A549 (cell line): ENCODE measurements around the gene MED16. TPM values are rescaled to one million over a fixed set of nuclear protein-coding genes. Genes with fewer than 3 reads are reported as not detected.
A peak's percentile ranks its signal among the peaks of the same experiment; 100 is the strongest.

ENCODE experiments used
- ATAC-seq, 2 experiments: fragments of 200-7000 bp in 1 of 2; fragments of >200 bp in 1 of 2; cut with Nextera tagmentation in 1 of 2; cut with Tn5 transposase in 1 of 2; 3 replicates each; pipeline versions ENCODE4 v1.8.0 to v1.9.1; 2018 to 2020; ENCODE audit warnings: mild to moderate bottlenecking in 1 of 2, moderate library complexity in 1 of 2
- CTCF ChIA-PET: fragments of 300-600 bp; sonication (Branson Sonifier 250); formaldehyde crosslinking; extraction: SDS; loops from one replicate; lab custom pipeline; 2021; ENCODE audit warnings: antibody characterized with exemption, inconsistent platforms; lab: Yijun Ruan, JAX
- POLR2A ChIA-PET: fragments of 350-600 bp; formaldehyde crosslinking; extraction: SDS; loops from one replicate; lab custom pipeline; 2021; ENCODE audit warnings: antibody characterized with exemption, inconsistent platforms; lab: Yijun Ruan, JAX
- DNase-seq, 2 experiments: peaks; one replicate each; pipeline versions ENCODE4 v3.0.0 to v3.0.0-alpha.2; 2011 to 2016; ENCODE audit warnings: low read depth in 1 of 2, low spot score in 1 of 2
- FAIRE-seq: peaks from 2 replicates; lab custom pipeline; 2011; peaks lifted over from hg19 to GRCh38; lab: Jason Lieb, UNC
- H3K27ac ChIP-seq, 2 experiments: fragments of >200 bp; sonication (Bioruptor Twin); formaldehyde crosslinking; 3 replicates each; pipeline ENCODE4 v1.5.1; 2016 to 2017
- H3K4me1 ChIP-seq: fragments of >200 bp; sonication (Bioruptor Twin); formaldehyde crosslinking; 3 replicates; pipeline ENCODE4 v1.6.1; 2016
- H3K4me2 ChIP-seq: fragments of >200 bp; sonication (Bioruptor Twin); formaldehyde crosslinking; 3 replicates; pipeline ENCODE4 v1.6.1; 2016
- H3K4me3 ChIP-seq: fragments of >200 bp; sonication (Bioruptor Twin); formaldehyde crosslinking; 3 replicates; pipeline ENCODE4 v1.5.1; 2016
- H3K9me3 ChIP-seq: fragments of >200 bp; sonication (Bioruptor Twin); formaldehyde crosslinking; 3 replicates; pipeline ENCODE4 v1.6.1; 2016
- ATOH8 ChIP-seq: fragments of 250-450 bp; sonication (Bioruptor Pico); IDR thresholded peaks from 2 replicates; pipeline ENCODE4 v1.5.0; 2020; ENCODE audit warnings: low read depth, mild to moderate bottlenecking, moderate library complexity
- CTCF ChIP-seq: fragments of >200 bp; sonication (Bioruptor Twin); formaldehyde crosslinking; IDR thresholded peaks from 3 replicates; pipeline ENCODE4 v1.5.1; 2016
- EHF ChIP-seq: fragments of 250-450 bp; sonication (Bioruptor Pico); IDR thresholded peaks from 2 replicates; pipeline ENCODE4 v1.5.0; 2020; ENCODE audit warnings: mild to moderate bottlenecking
- EHMT2 ChIP-seq: fragments of 200-600 bp; sonication (generic); IDR thresholded peaks from 2 replicates; pipeline ENCODE4 v1.6.1; 2016; ENCODE audit warnings: antibody characterized with exemption, low read depth, mild to moderate bottlenecking, moderate library complexity
- ELK1 ChIP-seq: fragments of 150-350 bp; IDR thresholded peaks from 2 replicates; pipeline ENCODE4 v1.6.1; 2014; ENCODE audit warnings: low read depth, mild to moderate bottlenecking, low read length
- ESRRA ChIP-seq: fragments of 150-350 bp; IDR thresholded peaks from 2 replicates; pipeline ENCODE4 v1.6.1; 2014; ENCODE audit warnings: mild to moderate bottlenecking, low read length, borderline replicate concordance
- FOXS1 ChIP-seq: fragments of 250-450 bp; sonication (Bioruptor Pico); IDR thresholded peaks from 2 replicates; pipeline ENCODE4 v1.5.0; 2020; ENCODE audit warnings: mild to moderate bottlenecking, moderate library complexity
- HDAC2 ChIP-seq: fragments of 200-600 bp; sonication (generic); IDR thresholded peaks from 2 replicates; pipeline ENCODE4 v1.6.1; 2016
- HOXA7 ChIP-seq: fragments of 250-450 bp; sonication (Bioruptor Pico); IDR thresholded peaks from 2 replicates; pipeline ENCODE4 v1.5.0; 2020; ENCODE audit warnings: mild to moderate bottlenecking, moderate library complexity
- HOXB5 ChIP-seq: fragments of 250-450 bp; sonication (Bioruptor Pico); IDR thresholded peaks from 2 replicates; pipeline ENCODE4 v1.5.0; 2020; ENCODE audit warnings: mild to moderate bottlenecking, moderate library complexity
- JUN ChIP-seq, 2 experiments: fragments of >200 bp; sonication (Bioruptor Twin); formaldehyde crosslinking; IDR thresholded peaks; 2 replicates in 1 of 2; 3 replicates in 1 of 2; pipeline ENCODE4 v1.6.1; 2016 to 2017
- KDM5A ChIP-seq: fragments of 200-600 bp; sonication (generic); IDR thresholded peaks from 2 replicates; pipeline ENCODE4 v1.6.1; 2016; ENCODE audit warnings: antibody characterized with exemption, mild to moderate bottlenecking
- NPAS2 ChIP-seq: fragments of 250-450 bp; sonication (Bioruptor Pico); IDR thresholded peaks from 2 replicates; pipeline ENCODE4 v1.8.0; 2022; ENCODE audit warnings: mild to moderate bottlenecking, moderate library complexity, borderline replicate concordance
- RAD21 ChIP-seq, 2 experiments: fragments of >200 bp in 1 of 2; sonication (Bioruptor Twin) in 1 of 2; formaldehyde crosslinking in 1 of 2; IDR thresholded peaks in 1 of 2; conservative IDR thresholded peaks in 1 of 2; 2 replicates in 1 of 2; 3 replicates in 1 of 2; pipeline ENCODE4 v1.6.1; 2012 to 2018; ENCODE audit warnings: inconsistent platforms in 1 of 2
- RARB ChIP-seq: fragments of 250-450 bp; sonication (Bioruptor Pico); IDR thresholded peaks from 2 replicates; pipeline ENCODE4 v1.8.0; 2021; ENCODE audit warnings: mild to moderate bottlenecking, moderate library complexity
- RFX5 ChIP-seq: fragments of 450-650 bp; IDR thresholded peaks from 2 replicates; pipeline ENCODE4 v1.7.1; 2014; ENCODE audit warnings: antibody characterized with exemption, mild to moderate bottlenecking, moderate library complexity
- WGBS: methylation state at CpG from one replicate; pipeline ENCODE4 v1.1.6; 2017; ENCODE audit errors: missing lambda C conversion rate; 5-methylcytosine and 5-hydroxymethylcytosine counted together
- polyA plus RNA-seq, 4 experiments: library from polyadenylated mRNA; depleted of rRNA in 3 of 4; stranded (reverse); fragments of >200 nt; fragmentation: RNase III in 1 of 4; extraction: RNeasy Plus Mini Kit Qiagen cat#74134 plus additional on column Dnase treatment in 1 of 4; gene quantifications; 2 replicates in 3 of 4; 3 replicates in 1 of 4; pipeline ENCODE4 v1.2.3, GENCODE V29; 2011 to 2017

The MED16 gene
- polyA plus RNA-seq, 2 of the 4 experiments (the other 2 are of a cell fraction) = 8.0 to 12.7 TPM

- FAIRE-seq (no peak), DNase-seq (no peak), ATAC-seq (no peak)
- Histone ChIP-seq H3K9me3 (no peaks in the 10 kb centered on the region), H3K4me3 (no peak overlapping the region), H3K27ac (no peak overlapping the region), H3K4me2 (no peak overlapping the region), H3K4me1 (peaks cover 5% of the 10 kb centered on the region; the same call in 1 of the 3 replicates)
- ChIA-PET POLR2A (no interaction called here), CTCF (no interaction called here)
- no peak for TF ChIP-seq NPAS2 (CRISPR knock-in tag)
- WGBS = 89% methylated on average over 27 of the region's 32 CpGs
These were observed 6.5 kb upstream of the MED16 start for GRCh38 chr19:899336-900042.

DNA sequence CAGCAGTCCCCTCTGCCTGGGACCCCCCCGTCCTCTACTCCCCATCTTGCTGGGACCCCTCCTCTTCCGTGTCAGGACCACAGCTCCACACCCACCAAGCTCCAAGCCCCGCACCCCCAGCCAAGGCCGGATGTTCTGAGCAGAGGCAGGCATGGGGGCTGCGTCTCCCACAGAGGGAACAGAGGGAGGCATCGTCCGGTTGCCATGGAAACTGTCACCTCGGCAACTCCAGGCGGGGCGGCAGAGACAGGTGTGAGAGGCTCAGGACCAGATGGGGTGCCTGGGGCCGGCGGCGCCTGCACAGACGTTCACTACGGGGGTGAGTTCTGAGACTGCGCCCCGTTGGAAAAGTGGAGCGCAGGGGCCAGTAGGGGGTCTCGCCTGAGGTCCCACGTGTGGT lies 5.7 kb upstream of the MED16 start:
- FAIRE-seq (no peak), DNase-seq (no peak), ATAC-seq (no peak)
- Histone ChIP-seq H3K4me3 (no peak overlapping the region), H3K27ac (no peak overlapping the region), H3K4me1 (peaks cover 5% of the 10 kb centered on the region; the same call in 1 of the 3 replicates), H3K4me2 (no peak overlapping the region), H3K9me3 (no peaks in the 10 kb centered on the region)
- TF ChIP-seq HOXB5 = no peak
- peak; percentile 81 for TF ChIP-seq RFX5
- ChIA-PET CTCF (no interaction called here), POLR2A (no interaction called here)
- 91% methylated on average over 10 of the region's 20 CpGs for WGBS

GRCh38 chr19:897442-898039 lies 4.6 kb upstream of the MED16 start:
- DNase-seq (no peak), FAIRE-seq (no peak), ATAC-seq (peak; percentile 37 to 45; a peak in 4 of 6 replicates)
- TF ChIP-seq HOXA7 (CRISPR knock-in tag) (no peak), HDAC2 (no peak), RARB (CRISPR knock-in tag) (no peak), CTCF (no peak), KDM5A (no peak), EHF (CRISPR knock-in tag) (no peak), JUN (IDR thresholded peaks at IDR 0.05) (no peak), NPAS2 (CRISPR knock-in tag) (no peak), ATOH8 (CRISPR knock-in tag) (no peak), ELK1 (no peak), RAD21 (conservative IDR thresholded peaks at IDR 0.05 in 1 of 2, IDR thresholded peaks at IDR 0.05 in 1 of 2) (no peak), FOXS1 (CRISPR knock-in tag) (no peak), EHMT2 (no peak), ESRRA (no peak)
- Histone ChIP-seq H3K9me3 (no peaks in the 10 kb centered on the region), H3K4me3 (no peak overlapping the region), H3K27ac (no peak overlapping the region), H3K4me1 (peaks cover 5% of the 10 kb centered on the region; the same call in 1 of the 3 replicates), H3K4me2 (no peak overlapping the region)
- 92% methylated on average over 14 of the region's 26 CpGs for WGBS
- POLR2A ChIA-PET = no interaction called here
- CTCF ChIA-PET = interaction anchor here (0.7 to 1.5 kb wide), 4 partner anchors 8 to 84 kb away, joined by 3 to 4 read pairs (median 4); no protein-coding TSS in a partner anchor
